Jurkat, Clone E6-1 (cell line): Measurements from ENCODE around the gene SHISAL1.

Source experiments
- DNase-seq: peaks from one replicate; pipeline ENCODE4 v3.0.0-alpha.2; 2011; ENCODE audit warnings: low read depth, low spot score
- H3K4me3 ChIP-seq: 2 replicates; pipeline ENCODE4 v1.5.1; 2011; ENCODE audit warnings: mild to moderate bottlenecking, low read length, control low read depth, moderate library complexity

The SHISAL1 gene

GRCh38 chr22:44345872-44346271 lies 33.1 kb upstream of the SHISAL1 start:
- DNase-seq: no peak
- H3K4me3 ChIP-seq: no peak overlapping the region

GRCh38 chr22:44344407-44344806 lies 31.7 kb upstream of the SHISAL1 start:
- no peak for DNase-seq
- no peak overlapping the region for H3K4me3 ChIP-seq

- no peak for DNase-seq
- no peak overlapping the region for H3K4me3 ChIP-seq
These were observed 29.7 kb upstream of the SHISAL1 start for GRCh38 chr22:44342347-44342956.

GRCh38 chr22:44341431-44342346 lies 28.9 kb upstream of the SHISAL1 start:
- DNase-seq: no peak

GRCh38 chr22:44340271-44341239 lies 27.8 kb upstream of the SHISAL1 start:
- no peak overlapping the region for H3K4me3 ChIP-seq
- DNase-seq: no peak

More at GRCh38 chr22:44341431-44342346, 28.9 kb upstream of the SHISAL1 start:
- no peak overlapping the region for H3K4me3 ChIP-seq

- DNase-seq: no peak
- no peak overlapping the region for H3K4me3 ChIP-seq
These were observed 26.2 kb upstream of the SHISAL1 start for GRCh38 chr22:44338906-44339305.

- no peak overlapping the region for H3K4me3 ChIP-seq
- no peak for DNase-seq
These were observed 25.5 kb upstream of the SHISAL1 start for GRCh38 chr22:44338177-44338810.

DNA sequence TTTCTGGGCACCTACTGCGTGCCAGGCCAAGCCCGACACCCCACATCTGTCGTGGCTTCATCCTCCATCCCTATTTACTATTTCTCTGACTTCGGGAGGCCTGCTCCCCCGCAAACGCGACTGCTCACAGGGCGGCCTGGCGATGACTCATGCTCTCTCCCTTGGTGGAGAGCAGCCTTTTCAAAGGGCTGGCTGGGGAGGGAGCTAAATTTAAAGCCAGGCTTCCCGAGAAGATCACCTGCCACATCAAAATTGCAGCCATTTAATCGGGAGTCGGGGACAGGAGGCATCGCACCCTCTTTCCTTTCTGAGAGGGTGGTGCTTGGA lies 24.9 kb upstream of the SHISAL1 start:
- DNase-seq: no peak
- no peak overlapping the region for H3K4me3 ChIP-seq

GRCh38 chr22:44336962-44337677 lies 24.4 kb upstream of the SHISAL1 start:
- DNase-seq: no peak
- no peak overlapping the region for H3K4me3 ChIP-seq

DNA sequence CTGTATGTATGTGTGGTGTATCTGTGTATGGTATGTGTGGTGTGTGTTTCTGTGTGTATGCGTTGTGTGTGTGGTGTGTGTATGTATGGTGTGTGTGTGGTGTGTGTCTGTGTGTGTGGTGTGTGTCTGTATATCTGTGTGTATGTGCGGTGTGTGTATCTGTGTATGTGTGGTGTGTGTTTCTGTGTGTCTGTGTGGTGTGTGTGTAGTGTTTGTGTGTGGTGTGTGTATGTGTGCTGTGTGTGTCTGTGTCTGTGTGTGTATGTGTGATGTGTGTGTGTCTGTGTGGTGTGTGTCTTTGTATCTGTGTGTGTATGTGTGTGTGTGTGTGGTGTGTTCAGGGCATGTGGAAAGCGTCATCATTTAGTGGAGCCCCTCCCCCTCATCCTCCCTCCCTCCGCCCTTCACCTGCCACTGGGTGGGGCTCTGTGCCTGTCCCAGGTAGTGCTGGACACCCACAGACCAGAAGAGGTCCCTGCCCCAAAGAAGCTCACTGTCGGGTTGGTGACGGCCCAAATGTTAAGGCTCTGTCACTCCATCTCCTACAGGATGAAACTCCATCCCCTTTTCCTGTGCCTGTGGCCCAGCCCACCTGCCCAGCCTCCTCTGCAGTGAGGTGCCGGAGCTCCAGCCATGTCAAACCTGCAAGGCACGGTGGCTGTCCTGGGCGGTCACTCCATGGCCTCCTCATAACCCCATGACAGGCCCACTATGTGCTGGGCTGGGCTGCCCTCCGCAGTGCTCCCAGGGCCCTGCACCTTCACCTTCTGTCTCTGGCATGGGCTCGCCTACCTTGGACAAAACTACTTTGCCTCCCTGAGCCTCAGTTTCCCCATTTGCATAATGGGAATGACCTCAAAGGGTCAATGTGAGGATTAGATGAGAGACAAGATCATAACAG lies 23.4 kb upstream of the SHISAL1 start:
- no peak overlapping the region for H3K4me3 ChIP-seq
- DNase-seq: no peak

GRCh38 chr22:44335066-44335839 lies 22.5 kb upstream of the SHISAL1 start:
- H3K4me3 ChIP-seq: no peak overlapping the region
- no peak for DNase-seq

DNA sequence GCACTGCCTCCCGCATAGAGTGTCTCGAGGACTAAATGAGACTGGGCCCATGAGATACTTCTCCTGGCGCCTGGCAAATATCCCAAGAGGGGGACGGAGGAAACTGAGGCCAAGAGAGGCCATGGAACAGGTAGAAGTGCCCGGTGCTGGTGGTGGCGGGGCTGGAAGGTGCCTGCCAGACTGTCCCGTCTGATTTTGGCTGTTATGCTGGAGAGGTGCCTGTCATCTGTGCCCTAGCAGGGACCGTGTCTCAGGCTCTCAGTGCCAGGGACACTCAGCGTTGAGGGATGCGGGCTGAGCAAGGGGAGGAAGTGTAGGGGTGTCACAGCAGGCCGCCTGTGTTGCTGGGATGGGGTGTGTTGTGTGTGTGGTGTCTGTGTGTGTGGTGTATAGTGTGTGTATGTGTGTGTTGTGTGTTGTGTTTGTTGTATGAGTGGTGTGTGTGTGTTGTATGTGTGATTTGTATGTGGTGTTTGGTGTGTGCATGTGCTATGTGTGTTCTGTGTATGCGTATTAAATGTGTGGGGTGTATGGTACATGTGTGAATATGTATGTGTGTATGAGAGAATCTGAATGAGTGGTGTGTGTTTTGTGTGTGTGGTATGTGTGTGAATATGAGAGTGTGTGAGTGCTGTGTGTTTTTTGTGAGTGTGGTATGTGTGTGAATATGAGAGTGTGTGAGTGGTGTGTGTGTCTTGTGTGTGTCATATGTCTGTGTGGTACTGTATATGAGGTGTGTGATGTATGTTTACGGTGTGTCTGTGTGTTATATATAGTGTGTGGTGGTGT lies 21.3 kb upstream of the SHISAL1 start:
- DNase-seq: no peak
- no peak overlapping the region for H3K4me3 ChIP-seq

DNA sequence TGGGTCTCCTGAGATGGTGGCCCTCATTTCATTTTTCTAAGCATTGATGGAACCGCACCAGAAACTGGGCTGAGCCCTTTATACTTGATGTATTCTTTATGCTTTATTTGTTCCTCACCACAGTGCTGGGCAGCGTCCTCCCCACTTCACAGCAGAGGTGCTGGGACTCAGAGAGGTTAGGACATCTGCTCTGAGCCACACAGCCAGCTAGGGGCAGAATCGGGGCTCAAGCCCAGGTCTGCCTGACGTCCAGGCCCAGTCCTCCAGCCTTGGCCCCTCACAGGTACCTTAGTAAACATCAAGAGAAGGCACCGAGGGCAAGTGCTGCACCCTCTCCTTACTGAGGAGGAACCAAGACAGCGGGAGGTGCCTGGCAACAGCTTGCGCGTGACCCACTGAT lies 20.2 kb upstream of the SHISAL1 start:
- DNase-seq: no peak
- H3K4me3 ChIP-seq: no peak overlapping the region

- DNase-seq: no peak
- no peak overlapping the region for H3K4me3 ChIP-seq
These were observed 19.3 kb upstream of the SHISAL1 start for GRCh38 chr22:44331881-44332714.
